Activated T-cell treated with anti-CD3 and anti-CD28 coated beads, Interleukin-2, amount 50 U/mL, for 4 hours (primary cell): ENCODE measurements around the gene PCCA. TPM values are rescaled to one million over a fixed set of nuclear protein-coding genes. Genes with fewer than 3 reads are reported as not detected.
"Not testable (repeated sequence)": the region's sequence is repeated elsewhere in the genome, so short reads cannot be mapped to it uniquely, and the experiment has no call there.

ENCODE experiments used
- ATAC-seq, 2 donors: fragments of 200-7000 bp; cut with Tn5 transposase; one replicate each; pipeline ENCODE4 v1.10.0; 2021
- DNase-seq: peaks from one replicate; pipeline ENCODE4 v3.0.0-alpha.2; 2020
- H3K27me3 Mint-ChIP-seq: one replicate; pipeline ENCODE4 v1.8.0; 2021; ENCODE audit warnings: low read depth, mixed read lengths
- H3K36me3 Mint-ChIP-seq: one replicate; pipeline ENCODE4 v1.8.0; 2022; ENCODE audit warnings: mixed read lengths; ENCODE audit not compliant: insufficient read depth
- H3K4me1 Mint-ChIP-seq: one replicate; pipeline ENCODE4 v1.8.0; 2021; ENCODE audit warnings: low read depth, mixed read lengths
- H3K4me3 Mint-ChIP-seq: one replicate; pipeline ENCODE4 v1.8.0; 2021; ENCODE audit warnings: mild to moderate bottlenecking, moderate library complexity, mixed read lengths
- H3K9me3 Mint-ChIP-seq: one replicate; pipeline ENCODE4 v1.8.0; 2021; ENCODE audit warnings: mixed read lengths
- total RNA-seq, 3 donors: library from RNA; stranded (reverse); gene quantifications; one replicate each; pipeline ENCODE4 v1.2.1, GENCODE V29; 2021

The PCCA gene
- total RNA-seq, 3 donors from 2014 or later = 2.7 to 4.8 (median 2.9) TPM

- no peaks in the 10 kb centered on the region for H3K27me3 Mint-ChIP-seq
- no peak overlapping the region for H3K4me3 Mint-ChIP-seq
- no peaks in the 10 kb centered on the region for H3K9me3 Mint-ChIP-seq
- H3K36me3 Mint-ChIP-seq = peaks cover 12% of the 10 kb centered on the region
- ATAC-seq = no peak
- no peak for DNase-seq
- peaks cover 3% of the 10 kb centered on the region for H3K4me1 Mint-ChIP-seq
Measured at GRCh38 chr13:100240109-100240779, 151.4 kb downstream of the PCCA start.

GRCh38 chr13:100244431-100244830, 155.5 kb downstream of the PCCA start:
- ATAC-seq (no peak), DNase-seq (no peak)
- peaks cover 9% of the 10 kb centered on the region for H3K9me3 Mint-ChIP-seq
- H3K4me1 Mint-ChIP-seq = no peaks in the 10 kb centered on the region
- H3K27me3 Mint-ChIP-seq = no peaks in the 10 kb centered on the region
- H3K36me3 Mint-ChIP-seq = peaks cover 10% of the 10 kb centered on the region
- no peak overlapping the region for H3K4me3 Mint-ChIP-seq

- ATAC-seq = no peak
- Mint-ChIP-seq H3K4me3 (no peak overlapping the region), H3K4me1 (no peaks in the 10 kb centered on the region), H3K9me3 (peaks cover 9% of the 10 kb centered on the region), H3K27me3 (no peaks in the 10 kb centered on the region), H3K36me3 (peaks cover 10% of the 10 kb centered on the region)
- no peak for DNase-seq
Measured at GRCh38 chr13:100245104-100245503, 156.2 kb downstream of the PCCA start.

- Mint-ChIP-seq H3K4me1 (no peaks in the 10 kb centered on the region), H3K36me3 (peaks cover 9% of the 10 kb centered on the region), H3K27me3 (no peaks in the 10 kb centered on the region), H3K9me3 (peaks cover 13% of the 10 kb centered on the region), H3K4me3 (no peak overlapping the region)
- DNase-seq = no peak
- ATAC-seq = no peak
Measured at GRCh38 chr13:100247937-100248336, 159.0 kb downstream of the PCCA start.

GRCh38 chr13:100254002-100254401, 165.1 kb downstream of the PCCA start:
- Mint-ChIP-seq H3K4me1 (no peaks in the 10 kb centered on the region), H3K9me3 (peaks cover 13% of the 10 kb centered on the region), H3K27me3 (no peaks in the 10 kb centered on the region), H3K4me3 (no peak overlapping the region), H3K36me3 (peaks cover 10% of the 10 kb centered on the region)
- ATAC-seq = no peak
- no peak for DNase-seq

- no peak for DNase-seq
- no peak for ATAC-seq
- Mint-ChIP-seq H3K4me1 (no peaks in the 10 kb centered on the region), H3K27me3 (no peaks in the 10 kb centered on the region), H3K36me3 (peaks cover 5% of the 10 kb centered on the region), H3K4me3 (no peak overlapping the region), H3K9me3 (no peaks in the 10 kb centered on the region)
Measured at GRCh38 chr13:100262404-100262803, 173.5 kb downstream of the PCCA start.

GRCh38 chr13:100266026-100266425, 177.1 kb downstream of the PCCA start:
- no peaks in the 10 kb centered on the region for H3K4me1 Mint-ChIP-seq
- no peaks in the 10 kb centered on the region for H3K9me3 Mint-ChIP-seq
- no peak overlapping the region for H3K4me3 Mint-ChIP-seq
- no peak for DNase-seq
- ATAC-seq = no peak
- H3K27me3 Mint-ChIP-seq = no peaks in the 10 kb centered on the region
- H3K36me3 Mint-ChIP-seq = peaks cover 4% of the 10 kb centered on the region

- DNase-seq = no peak
- ATAC-seq = no peak
- H3K27me3 Mint-ChIP-seq = no peaks in the 10 kb centered on the region
- H3K36me3 Mint-ChIP-seq = peaks cover 8% of the 10 kb centered on the region
- no peaks in the 10 kb centered on the region for H3K4me1 Mint-ChIP-seq
- no peaks in the 10 kb centered on the region for H3K9me3 Mint-ChIP-seq
- no peak overlapping the region for H3K4me3 Mint-ChIP-seq
Measured at GRCh38 chr13:100269837-100270236, 180.9 kb downstream of the PCCA start.

GRCh38 chr13:100273138-100273537, 184.2 kb downstream of the PCCA start:
- H3K36me3 Mint-ChIP-seq = peaks cover 16% of the 10 kb centered on the region
- H3K4me1 Mint-ChIP-seq = no peaks in the 10 kb centered on the region

GRCh38 chr13:100273552-100273951, 184.7 kb downstream of the PCCA start:
- no peak for DNase-seq
- H3K4me1 Mint-ChIP-seq = no peaks in the 10 kb centered on the region
- H3K9me3 Mint-ChIP-seq = no peaks in the 10 kb centered on the region
- no peaks in the 10 kb centered on the region for H3K27me3 Mint-ChIP-seq
- H3K4me3 Mint-ChIP-seq = no peak overlapping the region
- H3K36me3 Mint-ChIP-seq = peaks cover 16% of the 10 kb centered on the region
- no peak for ATAC-seq

More at GRCh38 chr13:100273138-100273537, 184.2 kb downstream of the PCCA start:
- DNase-seq (no peak), ATAC-seq (no peak)
- Mint-ChIP-seq H3K27me3 (no peaks in the 10 kb centered on the region), H3K4me3 (no peak overlapping the region), H3K9me3 (no peaks in the 10 kb centered on the region)

- Mint-ChIP-seq H3K27me3 (no peaks in the 10 kb centered on the region), H3K36me3 (peaks cover 16% of the 10 kb centered on the region), H3K9me3 (no peaks in the 10 kb centered on the region), H3K4me3 (no peak overlapping the region), H3K4me1 (no peaks in the 10 kb centered on the region)
- DNase-seq (no peak), ATAC-seq (no peak)
Measured at GRCh38 chr13:100274942-100275506, 186.1 kb downstream of the PCCA start.

GRCh38 chr13:100275746-100276145, 186.9 kb downstream of the PCCA start:
- Mint-ChIP-seq H3K4me1 (no peaks in the 10 kb centered on the region), H3K36me3 (peaks cover 23% of the 10 kb centered on the region), H3K9me3 (no peaks in the 10 kb centered on the region), H3K27me3 (no peaks in the 10 kb centered on the region), H3K4me3 (no peak overlapping the region)
- ATAC-seq (no peak), DNase-seq (no peak)

- DNase-seq (no peak), ATAC-seq (no peak)
- Mint-ChIP-seq H3K27me3 (no peaks in the 10 kb centered on the region), H3K36me3 (peaks cover 20% of the 10 kb centered on the region), H3K9me3 (no peaks in the 10 kb centered on the region), H3K4me3 (no peak overlapping the region), H3K4me1 (no peaks in the 10 kb centered on the region)
Measured at GRCh38 chr13:100280681-100281080, 191.8 kb downstream of the PCCA start.

GRCh38 chr13:100282306-100282705, 193.4 kb downstream of the PCCA start:
- H3K27me3 Mint-ChIP-seq, H3K4me1 Mint-ChIP-seq, H3K9me3 Mint-ChIP-seq, H3K4me3 Mint-ChIP-seq, DNase-seq, ATAC-seq: not testable (repeated sequence)
- H3K36me3 Mint-ChIP-seq = peaks cover 20% of the 10 kb centered on the region

- DNase-seq (no peak), ATAC-seq (no peak)
- H3K4me1 Mint-ChIP-seq = no peaks in the 10 kb centered on the region
- H3K9me3 Mint-ChIP-seq = no peaks in the 10 kb centered on the region
- H3K4me3 Mint-ChIP-seq = no peak overlapping the region
- peaks cover 7% of the 10 kb centered on the region for H3K36me3 Mint-ChIP-seq
- H3K27me3 Mint-ChIP-seq = no peaks in the 10 kb centered on the region
Measured at GRCh38 chr13:100290165-100290801, 201.4 kb downstream of the PCCA start.
